Sigmoid colon (tissue), 7 donors: ENCODE data around the gene AFF4. TPM values are rescaled to one million over a fixed set of nuclear protein-coding genes. Genes with fewer than 3 reads are reported as not detected.
"Not testable (repeated sequence)": the region's sequence is repeated elsewhere in the genome, so short reads cannot be mapped to it uniquely, and the experiment has no call there.

ENCODE experiments used
- DNase-seq: peaks from one replicate; pipeline ENCODE4 v3.0.0-alpha.2; 2019
- H3K27ac ChIP-seq, 4 donors: fragments of 200-600 bp; sonication (generic); one replicate each; pipeline ENCODE4 v1.5.1; 2016 to 2019; ENCODE audit warnings: mild to moderate bottlenecking in 1 of 4
- H3K27me3 ChIP-seq, 3 donors: fragments of 200-600 bp; sonication (generic); one replicate each; pipeline ENCODE4 v1.5.1; 2019; ENCODE audit warnings: mild to moderate bottlenecking in 1 of 3
- H3K36me3 ChIP-seq, 4 donors: fragments of 200-600 bp; sonication (generic); one replicate each; pipeline ENCODE4 v1.5.1; 2016 to 2019
- H3K4me1 ChIP-seq, 4 donors: fragments of 200-600 bp; sonication (generic); one replicate each; pipeline ENCODE4 v1.5.1; 2017 to 2019
- H3K4me3 ChIP-seq, 4 donors: fragments of 200-600 bp; sonication (generic); one replicate each; pipeline ENCODE4 v1.5.1; 2017 to 2019; ENCODE audit warnings: mild to moderate bottlenecking in 2 of 4, moderate library complexity in 1 of 4
- H3K9me3 ChIP-seq, 4 donors: fragments of 200-600 bp in 3 of 4; sonication (generic) in 3 of 4; one replicate each; pipeline versions ENCODE4 v1.5.1 to v1.6.1; 2013 to 2019
- EP300 ChIP-seq, 4 donors: sonication (generic); formaldehyde crosslinking; IDR thresholded peaks; one replicate each; pipeline ENCODE4 v1.6.1; 2017; ENCODE audit warnings: antibody characterized with exemption in 4 of 4
- POLR2A ChIP-seq, 2 donors: fragments of 450-650 bp; IDR thresholded peaks; one replicate each; pipeline ENCODE4 v1.6.1; 2016; ENCODE audit warnings: antibody characterized with exemption in 2 of 2, mild to moderate bottlenecking in 2 of 2, moderate library complexity in 2 of 2
- POLR2AphosphoS5 ChIP-seq, 4 donors: sonication (generic); formaldehyde crosslinking; IDR thresholded peaks; one replicate each; pipeline ENCODE4 v1.6.1; 2017; ENCODE audit warnings: antibody characterized with exemption in 4 of 4
- WGBS, 2 donors: extraction: QIAGEN DNeasy Blood & Tissue Kit; methylation state at CpG; one replicate each; pipeline ENCODE4 v1.1.7; 2013; 5-methylcytosine and 5-hydroxymethylcytosine counted together
- intact Hi-C: fragments of 100-400 bp; cut with DNase I; formaldehyde crosslinking; loops from one replicate; pipeline ENCODE4 v1.15.1; 2023
- polyA plus RNA-seq, 3 donors: library from polyadenylated mRNA; stranded (reverse); fragments of 200-250 nt; gene quantifications; one replicate each; pipeline ENCODE4 v1.2.3, GENCODE V29; 2013
- total RNA-seq, 4 donors: library from RNA; depleted of rRNA; stranded (reverse); fragments of >200 nt; gene quantifications; one replicate each; pipeline ENCODE4 v1.1.0, GENCODE V29; 2016
- TF ChIP-seq, protein P1 (sequence below), 4 experiments: fragments of 450-650 bp in 3 of 4; fragments of 200-600 bp in 1 of 4; IDR thresholded peaks; one replicate each; pipeline ENCODE4 v1.5.1; 2016 to 2019; ENCODE audit warnings: antibody characterized with exemption in 4 of 4, mild to moderate bottlenecking in 3 of 4, moderate library complexity in 2 of 4
- donor health status: healthy with polysubstance abuse.
- donor health status: Bipolar disorder and iron deficiency.
- donor health status: healthy.

The AFF4 gene
- total and polyA plus RNA-seq, 7 donors, result 9.0 to 74.0 (median 52.4) TPM

DNA sequence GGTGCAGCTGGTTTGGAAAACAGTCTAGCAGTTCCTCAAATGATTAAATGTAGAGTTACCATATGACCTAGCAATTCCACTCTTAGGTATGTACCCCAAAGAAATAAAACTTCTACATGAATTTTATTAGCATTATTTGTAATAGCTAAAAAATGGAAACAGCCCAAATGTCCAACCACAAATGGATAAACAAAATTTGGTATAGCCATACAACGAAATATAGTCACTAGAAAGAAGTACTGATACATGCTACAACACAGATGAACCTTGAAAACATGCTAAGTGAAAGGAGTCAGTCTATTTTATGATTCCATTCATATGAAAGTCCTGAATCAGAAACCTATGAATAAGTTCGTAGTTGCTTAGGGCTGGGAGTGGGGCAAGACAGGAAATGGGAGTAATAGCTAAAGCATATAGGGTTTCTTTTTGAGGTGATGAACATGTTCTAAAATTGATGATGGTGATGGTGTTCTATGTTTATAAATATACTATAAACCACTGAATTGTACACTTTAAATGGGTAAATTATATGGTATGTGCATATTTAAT is 103.5 kb downstream of the AFF4 start:
- no peaks in the 10 kb centered on the region for H3K27me3 ChIP-seq
- H3K4me3 ChIP-seq, result no peak overlapping the region
- H3K36me3 ChIP-seq, result no peaks in the 10 kb centered on the region
- TF ChIP-seq, protein P1, sequence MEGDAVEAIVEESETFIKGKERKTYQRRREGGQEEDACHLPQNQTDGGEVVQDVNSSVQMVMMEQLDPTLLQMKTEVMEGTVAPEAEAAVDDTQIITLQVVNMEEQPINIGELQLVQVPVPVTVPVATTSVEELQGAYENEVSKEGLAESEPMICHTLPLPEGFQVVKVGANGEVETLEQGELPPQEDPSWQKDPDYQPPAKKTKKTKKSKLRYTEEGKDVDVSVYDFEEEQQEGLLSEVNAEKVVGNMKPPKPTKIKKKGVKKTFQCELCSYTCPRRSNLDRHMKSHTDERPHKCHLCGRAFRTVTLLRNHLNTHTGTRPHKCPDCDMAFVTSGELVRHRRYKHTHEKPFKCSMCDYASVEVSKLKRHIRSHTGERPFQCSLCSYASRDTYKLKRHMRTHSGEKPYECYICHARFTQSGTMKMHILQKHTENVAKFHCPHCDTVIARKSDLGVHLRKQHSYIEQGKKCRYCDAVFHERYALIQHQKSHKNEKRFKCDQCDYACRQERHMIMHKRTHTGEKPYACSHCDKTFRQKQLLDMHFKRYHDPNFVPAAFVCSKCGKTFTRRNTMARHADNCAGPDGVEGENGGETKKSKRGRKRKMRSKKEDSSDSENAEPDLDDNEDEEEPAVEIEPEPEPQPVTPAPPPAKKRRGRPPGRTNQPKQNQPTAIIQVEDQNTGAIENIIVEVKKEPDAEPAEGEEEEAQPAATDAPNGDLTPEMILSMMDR (IDR thresholded peaks at IDR 0.05), result no peak
- TF ChIP-seq POLR2AphosphoS5 (IDR thresholded peaks at IDR 0.05) (no peak), POLR2A (IDR thresholded peaks at IDR 0.05) (no peak), EP300 (IDR thresholded peaks at IDR 0.05) (no peak)
- no peaks in the 10 kb centered on the region for H3K9me3 ChIP-seq
- no peak overlapping the region for H3K27ac ChIP-seq
- WGBS, 2 donors, result 85 to 86% methylated on average over 2 of the region's 2 CpGs
- intact Hi-C loops, result loop anchor here (10.0 kb wide), 1 partner anchor 195 kb away; the partner anchor contains the start of gene HSPA4
- no peak for DNase-seq
- no peaks in the 10 kb centered on the region for H3K4me1 ChIP-seq

DNA sequence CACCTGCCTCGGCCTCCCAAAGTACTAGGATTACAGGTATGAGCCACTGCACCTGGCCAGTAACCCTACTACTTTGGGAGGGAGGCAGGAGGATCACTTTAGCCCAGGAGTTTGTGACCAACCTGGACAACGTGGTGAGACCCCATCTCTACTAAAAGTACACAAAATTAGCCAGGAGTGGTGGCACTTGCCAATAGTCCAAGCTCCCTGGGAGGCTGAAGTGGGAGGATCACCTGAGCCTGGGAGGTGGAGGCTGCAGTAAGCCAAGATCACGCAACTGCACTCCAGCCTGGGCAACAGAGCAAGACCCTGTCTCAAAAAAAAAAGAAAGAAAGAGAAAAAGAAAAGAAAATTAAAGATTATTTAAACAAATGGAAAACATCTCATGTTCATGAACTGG is 107.4 kb downstream of the AFF4 start:
- Histone ChIP-seq H3K27ac (no peak overlapping the region), H3K36me3 (no peaks in the 10 kb centered on the region), H3K4me3 (no peak overlapping the region), H3K9me3 (no peaks in the 10 kb centered on the region), H3K27me3 (no peaks in the 10 kb centered on the region), H3K4me1 (no peaks in the 10 kb centered on the region)
- TF ChIP-seq, protein P1 (IDR thresholded peaks at IDR 0.05), result no peak
- no peak for TF ChIP-seq EP300 (IDR thresholded peaks at IDR 0.05)
- no peak for TF ChIP-seq POLR2A (IDR thresholded peaks at IDR 0.05)
- TF ChIP-seq POLR2AphosphoS5 (IDR thresholded peaks at IDR 0.05), result no peak
- no peak for DNase-seq
- intact Hi-C loops, result no loop called here
- 86 to 89% methylated on average over 3 of the region's 3 CpGs for WGBS, 2 donors

DNA sequence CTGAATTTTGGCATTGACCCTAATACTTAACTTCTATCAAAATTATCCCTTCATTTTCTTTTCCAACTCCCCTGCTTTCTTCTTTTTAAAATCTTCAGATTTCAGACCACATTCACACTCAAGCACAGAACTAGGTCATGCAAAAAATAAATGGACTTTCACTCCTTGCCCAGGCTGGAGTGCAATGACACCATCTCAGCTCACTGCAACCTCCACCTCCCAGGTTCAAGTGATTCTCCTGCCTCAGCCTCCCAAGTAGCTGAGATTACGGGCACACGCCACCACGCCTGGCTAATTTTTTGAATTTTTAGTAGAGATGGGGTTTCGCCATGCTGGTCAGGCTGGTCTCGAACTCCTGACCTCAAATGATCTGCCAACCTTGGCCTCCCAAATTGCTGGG is 108.4 kb downstream of the AFF4 start:
- intact Hi-C loops, result not testable (repeated sequence)
- WGBS, 2 donors, result 97% methylated on average over 5 of the region's 5 CpGs

GRCh38 chr5:132854301-132854700 is 109.1 kb downstream of the AFF4 start:
- no peak for TF ChIP-seq EP300 (IDR thresholded peaks at IDR 0.05)
- no peak for TF ChIP-seq POLR2AphosphoS5 (IDR thresholded peaks at IDR 0.05)
- TF ChIP-seq, protein P1 (IDR thresholded peaks at IDR 0.05), result no peak
- TF ChIP-seq POLR2A (IDR thresholded peaks at IDR 0.05), result no peak
- WGBS, 2 donors, result 62 to 77% methylated on average over 3 of the region's 3 CpGs
- DNase-seq, result no peak
- Histone ChIP-seq H3K27ac (no peak overlapping the region), H3K4me1 (no peaks in the 10 kb centered on the region), H3K27me3 (no peaks in the 10 kb centered on the region), H3K36me3 (no peaks in the 10 kb centered on the region), H3K4me3 (no peak overlapping the region), H3K9me3 (no peaks in the 10 kb centered on the region)
- intact Hi-C loops, result no loop called here

More for the DNA sequence above, 108.4 kb downstream of the AFF4 start:
- H3K9me3 ChIP-seq, H3K36me3 ChIP-seq, H3K4me1 ChIP-seq, H3K27me3 ChIP-seq, H3K4me3 ChIP-seq, H3K27ac ChIP-seq, DNase-seq: not testable (repeated sequence)

DNA sequence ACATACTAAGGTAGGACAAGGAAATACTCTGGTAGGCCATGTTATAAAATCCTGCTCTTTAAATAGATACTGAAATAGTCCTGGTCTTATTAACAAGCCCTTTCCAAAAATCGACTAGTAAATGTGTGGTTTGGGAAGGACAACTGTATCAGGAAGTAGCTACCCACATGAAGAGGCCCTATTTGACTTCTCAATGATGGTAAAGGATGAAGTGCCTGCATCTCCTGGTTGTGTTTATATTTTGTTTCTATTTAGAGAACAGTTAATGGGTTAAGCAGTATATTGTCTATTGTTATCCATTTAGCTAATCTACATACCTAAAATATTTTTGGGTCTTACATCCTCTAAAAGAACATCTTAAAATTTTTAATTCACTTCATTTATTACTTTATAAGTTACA is 109.6 kb downstream of the AFF4 start:
- Histone ChIP-seq H3K36me3 (no peaks in the 10 kb centered on the region), H3K4me3 (no peak overlapping the region), H3K9me3 (no peaks in the 10 kb centered on the region), H3K4me1 (no peaks in the 10 kb centered on the region), H3K27me3 (no peaks in the 10 kb centered on the region), H3K27ac (no peak overlapping the region)
- intact Hi-C loops, result no loop called here
- TF ChIP-seq, protein P1 (IDR thresholded peaks at IDR 0.05), result no peak
- TF ChIP-seq POLR2AphosphoS5 (IDR thresholded peaks at IDR 0.05), result no peak
- no peak for TF ChIP-seq EP300 (IDR thresholded peaks at IDR 0.05)
- TF ChIP-seq POLR2A (IDR thresholded peaks at IDR 0.05), result no peak
- DNase-seq, result no peak
- 20 to 37% methylated on average over 1 of the region's 1 CpG for WGBS, 2 donors
